Neutrophil (primary cell): ENCODE results near the gene ACTN2.

Experiments used
- H3K27ac ChIP-seq: fragments of 200-600 bp; sonication (generic); 2 replicates; pipeline ENCODE4 v1.5.1; 2016; ENCODE audit warnings: mild to moderate bottlenecking, moderate library complexity
- H3K27me3 ChIP-seq: fragments of 200-600 bp; sonication (generic); 2 replicates; pipeline ENCODE4 v1.6.0; 2016; ENCODE audit warnings: mild to moderate bottlenecking
- H3K36me3 ChIP-seq: fragments of 200-600 bp; sonication (generic); 2 replicates; pipeline ENCODE4 v1.5.1; 2017
- H3K4me1 ChIP-seq, 2 experiments: fragments of 200-600 bp in 1 of 2; sonication (generic) in 1 of 2; 1 replicate in 1 of 2; 2 replicates in 1 of 2; pipeline versions ENCODE4 v1.5.1 to v1.6.1; 2013 to 2016; ENCODE audit warnings: low read depth in 1 of 2, low read length in 1 of 2, mild to moderate bottlenecking in 1 of 2, moderate library complexity in 1 of 2; ENCODE audit not compliant: control insufficient read depth in 1 of 2, insufficient read depth in 1 of 2
- H3K4me3 ChIP-seq, 2 experiments: fragments of 200-600 bp in 1 of 2; sonication (generic) in 1 of 2; 1 replicate in 1 of 2; 2 replicates in 1 of 2; pipeline ENCODE4 v1.5.1; 2013 to 2016; ENCODE audit warnings: low read depth in 1 of 2, low read length in 1 of 2, mild to moderate bottlenecking in 1 of 2, moderate library complexity in 1 of 2
- H3K9me3 ChIP-seq: fragments of 200-600 bp; sonication (generic); 2 replicates; pipeline ENCODE4 v1.5.1; 2016
- CTCF ChIP-seq: fragments of 200-600 bp; sonication (generic); IDR thresholded peaks from 2 replicates; pipeline ENCODE4 v1.5.1; 2016; ENCODE audit warnings: antibody characterized with exemption

Gene ACTN2

GRCh38 chr1:236785477-236785876, 99.2 kb downstream of the ACTN2 start:
- Histone ChIP-seq H3K36me3 (no peaks in the 10 kb centered on the region), H3K27me3 (peaks cover 25% of the 10 kb centered on the region), H3K4me1 (no peaks in the 10 kb centered on the region), H3K9me3 (no peaks in the 10 kb centered on the region), H3K27ac (no peak overlapping the region), H3K4me3 (no peak overlapping the region)
- TF ChIP-seq CTCF, result no peak

GRCh38 chr1:236786453-236786852, 100.2 kb downstream of the ACTN2 start:
- no peak overlapping the region for H3K27ac ChIP-seq
- H3K4me1 ChIP-seq, result no peaks in the 10 kb centered on the region
- H3K9me3 ChIP-seq, result no peaks in the 10 kb centered on the region
- H3K27me3 ChIP-seq, result peaks cover 24% of the 10 kb centered on the region
- H3K4me3 ChIP-seq, result no peak overlapping the region
- TF ChIP-seq CTCF, result no peak
- no peaks in the 10 kb centered on the region for H3K36me3 ChIP-seq

- Histone ChIP-seq H3K27ac (peak overlapping the region; percentile 77), H3K9me3 (no peaks in the 10 kb centered on the region), H3K36me3 (no peaks in the 10 kb centered on the region), H3K27me3 (peaks cover 19% of the 10 kb centered on the region), H3K4me1 (peaks cover 14 to 17% of the 10 kb centered on the region in 2 experiments), H3K4me3 (peak overlapping the region; percentile 84 to 98)
- TF ChIP-seq CTCF, result no peak
Measured at GRCh38 chr1:236794585-236795034, 108.3 kb downstream of the ACTN2 start.

- Histone ChIP-seq H3K27ac (peak within 1 kb of the TSS; percentile 77), H3K27me3 (peaks cover 16% of the 10 kb centered on the region), H3K9me3 (no peaks in the 10 kb centered on the region), H3K36me3 (no peaks in the 10 kb centered on the region), H3K4me1 (peaks cover 14 to 17% of the 10 kb centered on the region in 2 experiments), H3K4me3 (peak within 1 kb of the TSS; percentile 84 to 98)
- no peak for TF ChIP-seq CTCF
Measured at GRCh38 chr1:236795035-236795756, 108.9 kb downstream of the ACTN2 start, which contains the start of gene MTR. Gene MTR (plus strand): TSS chr1:236795292. CDS start chr1:236795704, 412 bp downstream.

- Histone ChIP-seq H3K27ac (peak overlapping the region; percentile 77), H3K4me3 (peak overlapping the region; percentile 84 to 98), H3K27me3 (peaks cover 12% of the 10 kb centered on the region), H3K36me3 (no peaks in the 10 kb centered on the region), H3K9me3 (no peaks in the 10 kb centered on the region), H3K4me1 (peaks cover 14 to 17% of the 10 kb centered on the region in 2 experiments)
- no peak for TF ChIP-seq CTCF
Measured at GRCh38 chr1:236795757-236796667, 109.7 kb downstream of the ACTN2 start.
